ENCODE measurements around the gene DEFB132. TPM values are rescaled to one million over a fixed set of nuclear protein-coding genes. Genes with fewer than 3 reads are reported as not detected.

The DEFB132 gene
- total and polyA plus RNA-seq, 2 donors (not counting 3 experiments of a cell fraction or from before 2014, with no cell fraction given) = not detected

DNA sequence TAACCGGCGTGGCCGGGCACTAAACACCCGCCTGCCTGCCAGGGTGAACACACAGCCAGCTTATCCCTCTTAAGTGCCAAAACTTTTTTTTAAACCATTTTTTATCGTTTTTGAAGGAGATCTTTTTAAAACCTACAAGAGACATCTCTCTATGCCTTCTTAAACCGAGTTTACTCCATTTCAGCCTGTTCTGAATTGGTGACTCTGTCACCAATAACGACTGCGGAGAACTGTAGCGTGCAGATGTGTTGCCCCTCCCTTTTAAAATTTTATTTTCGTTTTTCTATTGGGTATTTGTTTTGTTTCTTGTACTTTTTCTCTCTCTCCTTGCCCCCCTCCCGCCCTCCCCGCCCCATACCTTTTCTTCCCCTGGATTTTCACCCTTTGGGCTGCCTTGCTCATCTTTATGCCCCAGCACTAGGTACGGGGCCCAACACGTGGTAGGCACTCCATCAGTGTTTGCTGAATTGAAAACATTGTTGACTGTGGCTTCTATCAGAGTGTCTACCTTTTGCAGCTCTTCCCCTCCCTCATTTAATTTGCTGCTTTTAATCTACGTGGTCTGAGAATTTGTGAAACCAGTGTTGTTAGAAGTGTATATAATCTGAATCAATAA lies 41.4 kb downstream of the DEFB132 start:
- DNase-seq (ENCODE audit: low read depth, low spot score) (no peak), FAIRE-seq (no peak)
- ChIA-PET POLR2A (interaction anchor here (1.0 to 2.5 kb wide), 4 partner anchors 11 to 28 kb away, joined by 4 to 8 read pairs (median 6); partner anchors contain the start of gene SOX12), CTCF (interaction anchor here (0.6 to 6.2 kb wide), 7 partner anchors 11 to 192 kb away, joined by 3 to 42 read pairs (median 5); partner anchors contain the start of gene SOX12)
- no peaks in the 10 kb centered on the region for H3K36me3 ChIP-seq (ENCODE audit: control insufficient read depth in 2 of 2, extremely low read depth in 1 of 2, insufficient read depth in 2 of 2, low read length in 2 of 2)
- no peaks in the 10 kb centered on the region for H3K27me3 ChIP-seq (ENCODE audit: control insufficient read depth in 2 of 2, insufficient read depth in 2 of 2, low read length in 2 of 2)
- no peaks in the 10 kb centered on the region for H3K9me3 ChIP-seq (replicated peaks; ENCODE audit: control insufficient read depth, insufficient read depth, low read length)
- dilution Hi-C loops (cut with MboI; ENCODE audit: extremely low pct_ligation_motif_present, low sequenced_read_pairs) (no loop called here), intact Hi-C loops (cut with micrococcal nuclease) (loop anchor here (1.0 kb wide), 1 partner anchor 9 kb away; the partner anchor contains the start of gene C20orf96)
- peak overlapping the region; percentile 96 for H3K4me2 ChIP-seq (ENCODE audit: insufficient read depth, low read length)
- H3K79me2 ChIP-seq (ENCODE audit: control insufficient read depth, insufficient read depth, low read length) = peaks cover 38% of the 10 kb centered on the region
- TF ChIP-seq JUN (IDR thresholded peaks at IDR 0.05; ENCODE audit: borderline replicate concordance, insufficient read depth, insufficient read length, low read depth) = no peak
- TF ChIP-seq, protein P1, sequence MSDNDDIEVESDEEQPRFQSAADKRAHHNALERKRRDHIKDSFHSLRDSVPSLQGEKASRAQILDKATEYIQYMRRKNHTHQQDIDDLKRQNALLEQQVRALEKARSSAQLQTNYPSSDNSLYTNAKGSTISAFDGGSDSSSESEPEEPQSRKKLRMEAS (IDR thresholded peaks at IDR 0.05; ENCODE audit: insufficient read depth, insufficient read length) = peak; percentile 5
- peaks cover 32% of the 10 kb centered on the region for H3K4me1 ChIP-seq (ENCODE audit: control insufficient read depth, extremely low read depth, insufficient read depth, low read length)
- no TSS peak for BruUV-seq (replicated peaks)
- no peak overlapping the region for H3K27ac ChIP-seq (ENCODE audit: insufficient read depth, low read depth, low read length)
- no peaks in the 10 kb centered on the region for H3K9me1 ChIP-seq (replicated peaks; ENCODE audit: control insufficient read depth, extremely low read depth, insufficient read depth, low read length)
- peak overlapping the region; percentile 96 for H3K9ac ChIP-seq (replicated peaks; ENCODE audit: extremely low read depth, insufficient read depth, low read length)
- H3K4me3 ChIP-seq (replicated peaks in 1 of 3; ENCODE audit: insufficient read depth in 1 of 3, low read depth in 1 of 3, low read length in 3 of 3) = peak overlapping the region; percentile 53 to 78 (median 63)
- peaks cover 5% of the 10 kb centered on the region for H4K20me1 ChIP-seq (replicated peaks; ENCODE audit: control insufficient read depth, extremely low read depth, insufficient read depth, low read length)
- no peak overlapping the region for H2AFZ ChIP-seq (ENCODE audit: low read depth, low read length)

DNA sequence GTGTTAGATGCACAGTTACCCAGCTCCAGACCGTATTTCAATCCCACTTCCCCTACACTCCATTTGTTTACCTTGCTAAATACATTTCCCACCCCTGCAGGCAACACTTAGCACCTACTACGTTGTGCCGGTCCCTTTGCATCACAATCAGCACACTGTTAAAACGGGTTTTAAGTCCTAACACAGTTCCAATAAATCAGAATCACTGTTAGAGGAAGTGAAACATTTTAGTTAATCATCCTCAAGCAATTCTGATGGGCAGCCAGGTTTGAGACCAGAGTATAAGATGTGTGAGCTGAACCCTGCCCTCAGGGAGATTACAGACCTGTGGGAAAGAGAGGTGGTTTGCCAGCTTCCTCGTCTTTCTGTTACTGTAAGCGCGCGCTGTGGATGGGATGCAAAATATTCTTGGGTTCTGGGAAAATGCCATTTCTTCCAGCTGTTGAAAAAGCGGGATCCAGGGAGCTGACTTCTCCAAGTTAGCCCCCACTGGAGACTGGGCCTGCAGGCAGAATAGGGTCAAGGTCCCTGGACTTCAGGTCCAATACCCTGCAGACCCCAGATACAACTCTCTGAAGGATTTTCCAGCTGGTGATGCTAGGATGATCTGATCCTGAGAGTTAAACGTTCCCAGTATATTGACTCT lies 42.9 kb downstream of the DEFB132 start:
- intact Hi-C loops (cut with micrococcal nuclease) = no loop called here
- peak overlapping the region; percentile 14 for H3K9ac ChIP-seq (replicated peaks; ENCODE audit: extremely low read depth, insufficient read depth, low read length)
- POLR2A ChIA-PET = interaction anchor here (1.1 to 2.5 kb wide), 2 partner anchors 23 to 24 kb away, joined by 3 to 8 read pairs; no protein-coding TSS in a partner anchor
- peaks cover 32% of the 10 kb centered on the region for H3K4me1 ChIP-seq (ENCODE audit: control insufficient read depth, extremely low read depth, insufficient read depth, low read length)
- no TSS peak for BruUV-seq (replicated peaks)
- no peak for TF ChIP-seq POLR2AphosphoS5 (IDR thresholded peaks at IDR 0.05; ENCODE audit: insufficient read depth, low read depth, low read length)
- TF ChIP-seq EZH2 (IDR thresholded peaks at IDR 0.05; ENCODE audit: borderline replicate concordance, low read depth, low read length, severe bottlenecking) = no peak
- dilution Hi-C loops (cut with MboI; ENCODE audit: extremely low pct_ligation_motif_present, low sequenced_read_pairs) = no loop called here
- H3K4me2 ChIP-seq (ENCODE audit: insufficient read depth, low read length) = peak overlapping the region; percentile 96
- H3K27me3 ChIP-seq (ENCODE audit: control insufficient read depth in 2 of 2, insufficient read depth in 2 of 2, low read length in 2 of 2) = no peaks in the 10 kb centered on the region
- DNase-seq (ENCODE audit: low read depth, low spot score) = no peak
- FAIRE-seq = peak; percentile 37
- no peak overlapping the region for H2AFZ ChIP-seq (ENCODE audit: low read depth, low read length)
- H4K20me1 ChIP-seq (replicated peaks; ENCODE audit: control insufficient read depth, extremely low read depth, insufficient read depth, low read length) = peaks cover 5% of the 10 kb centered on the region
- H3K9me3 ChIP-seq (replicated peaks; ENCODE audit: control insufficient read depth, insufficient read depth, low read length) = no peaks in the 10 kb centered on the region
- no peaks in the 10 kb centered on the region for H3K9me1 ChIP-seq (replicated peaks; ENCODE audit: control insufficient read depth, extremely low read depth, insufficient read depth, low read length)
- H3K79me2 ChIP-seq (ENCODE audit: control insufficient read depth, insufficient read depth, low read length) = peaks cover 38% of the 10 kb centered on the region
- no peak overlapping the region for H3K27ac ChIP-seq (ENCODE audit: insufficient read depth, low read depth, low read length)
- CTCF ChIA-PET = interaction anchor here (1.0 to 6.2 kb wide), 7 partner anchors 10 to 42 kb away, joined by 3 to 42 read pairs (median 5); partner anchors contain the start of genes DEFB132 and SOX12
- H3K36me3 ChIP-seq (ENCODE audit: control insufficient read depth in 2 of 2, extremely low read depth in 1 of 2, insufficient read depth in 2 of 2, low read length in 2 of 2) = no peaks in the 10 kb centered on the region
- peak overlapping the region in 2 of 3 experiments; percentile 8 to 78 for H3K4me3 ChIP-seq (replicated peaks in 1 of 3; ENCODE audit: insufficient read depth in 1 of 3, low read depth in 1 of 3, low read length in 3 of 3)

All from endothelial cell of umbilical vein (primary cell).